Osteoblast (primary cell): ENCODE measurements around the gene YIPF2. TPM values are rescaled to one million over a fixed set of nuclear protein-coding genes. Genes with fewer than 3 reads are reported as not detected.

Source experiments
- DNase-seq: peaks from one replicate; pipeline ENCODE4 v3.0.0; 2011; ENCODE audit warnings: low spot score, mixed read lengths; ENCODE audit not compliant: insufficient read length; ENCODE audit errors: missing footprints
- H2AFZ ChIP-seq: 2 replicates; pipeline ENCODE4 v1.6.0; 2011; ENCODE audit warnings: mild to moderate bottlenecking, low read length
- H3K27ac ChIP-seq: 2 replicates; pipeline ENCODE4 v1.5.1; 2011; ENCODE audit warnings: mild to moderate bottlenecking, low read depth, low read length, moderate library complexity
- H3K27me3 ChIP-seq: 2 replicates; pipeline ENCODE4 v1.6.0; 2012; ENCODE audit warnings: mild to moderate bottlenecking, control low read depth, inconsistent platforms, low read length, moderate library complexity; ENCODE audit not compliant: insufficient read depth
- H3K36me3 ChIP-seq: 2 replicates; pipeline ENCODE4 v1.5.1; 2011; ENCODE audit warnings: mild to moderate bottlenecking, low read length, control low read depth, moderate library complexity; ENCODE audit not compliant: insufficient read depth
- H3K4me1 ChIP-seq: 2 replicates; pipeline ENCODE4 v1.5.1; 2011; ENCODE audit warnings: mild to moderate bottlenecking, low read length, control low read depth, moderate library complexity; ENCODE audit not compliant: insufficient read depth
- H3K4me2 ChIP-seq: 2 replicates; pipeline ENCODE4 v1.6.0; 2011; ENCODE audit warnings: mild to moderate bottlenecking, low read length; ENCODE audit not compliant: insufficient read depth
- H3K4me3 ChIP-seq: fragments of 200-600 bp; sonication (generic); 3 replicates; pipeline ENCODE4 v1.5.1; 2012; ENCODE audit warnings: mild to moderate bottlenecking, low read length, inconsistent platforms; ENCODE audit not compliant: insufficient read depth
- H3K79me2 ChIP-seq: 2 replicates; pipeline ENCODE4 v1.6.0; 2012; ENCODE audit warnings: mild to moderate bottlenecking, low read length, control low read depth, inconsistent platforms; ENCODE audit not compliant: insufficient read depth
- H3K9me3 ChIP-seq: 2 replicates; pipeline ENCODE4 v1.5.1; 2011; ENCODE audit warnings: low read depth, low read length, control low read depth
- H4K20me1 ChIP-seq: 2 replicates; pipeline ENCODE4 v1.6.0; 2012; ENCODE audit warnings: mild to moderate bottlenecking, low read length, control low read depth; ENCODE audit not compliant: insufficient read depth
- total RNA-seq: library from RNA; depleted of rRNA; stranded (reverse); fragments of >200 nt; gene quantifications from 2 replicates; pipeline ENCODE4 v1.2.3, GENCODE V29; 2012
- TF ChIP-seq, protein P1 (sequence below): IDR thresholded peaks from 2 replicates; pipeline ENCODE4 v1.5.1; 2011; ENCODE audit warnings: mild to moderate bottlenecking, low read depth, low read length, moderate library complexity; ENCODE audit errors: extremely low read depth

Gene YIPF2
- total RNA-seq, 1 donor: 126 TPM

DNA sequence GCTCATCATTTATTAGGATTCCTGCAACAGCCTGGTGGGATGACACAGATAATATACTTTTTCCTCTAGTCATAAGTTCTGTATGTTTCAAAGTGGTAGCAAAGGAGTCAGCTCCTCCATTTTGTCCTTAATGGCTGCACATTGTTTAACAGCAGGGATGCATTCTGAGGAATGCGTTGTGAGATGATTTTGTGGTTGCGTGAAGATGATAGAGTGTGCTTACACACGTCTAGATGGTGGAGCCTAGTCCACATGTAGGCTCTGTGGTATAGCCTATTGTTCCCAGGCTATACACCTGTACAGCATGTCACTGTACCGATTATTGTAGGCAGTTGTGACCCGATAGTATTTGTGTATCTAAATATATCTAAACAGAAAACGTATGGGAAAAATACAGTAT is 37.0 kb upstream of the YIPF2 start:
- Histone ChIP-seq H3K27me3 (no peaks in the 10 kb centered on the region), H4K20me1 (peaks cover 55% of the 10 kb centered on the region), H3K27ac (no peak overlapping the region), H3K36me3 (no peaks in the 10 kb centered on the region), H2AFZ (no peak overlapping the region), H3K4me3 (no peak overlapping the region), H3K79me2 (peaks cover 91% of the 10 kb centered on the region), H3K4me1 (peaks cover 3% of the 10 kb centered on the region), H3K4me2 (no peak overlapping the region), H3K9me3 (no peaks in the 10 kb centered on the region)
- TF ChIP-seq, protein P1, sequence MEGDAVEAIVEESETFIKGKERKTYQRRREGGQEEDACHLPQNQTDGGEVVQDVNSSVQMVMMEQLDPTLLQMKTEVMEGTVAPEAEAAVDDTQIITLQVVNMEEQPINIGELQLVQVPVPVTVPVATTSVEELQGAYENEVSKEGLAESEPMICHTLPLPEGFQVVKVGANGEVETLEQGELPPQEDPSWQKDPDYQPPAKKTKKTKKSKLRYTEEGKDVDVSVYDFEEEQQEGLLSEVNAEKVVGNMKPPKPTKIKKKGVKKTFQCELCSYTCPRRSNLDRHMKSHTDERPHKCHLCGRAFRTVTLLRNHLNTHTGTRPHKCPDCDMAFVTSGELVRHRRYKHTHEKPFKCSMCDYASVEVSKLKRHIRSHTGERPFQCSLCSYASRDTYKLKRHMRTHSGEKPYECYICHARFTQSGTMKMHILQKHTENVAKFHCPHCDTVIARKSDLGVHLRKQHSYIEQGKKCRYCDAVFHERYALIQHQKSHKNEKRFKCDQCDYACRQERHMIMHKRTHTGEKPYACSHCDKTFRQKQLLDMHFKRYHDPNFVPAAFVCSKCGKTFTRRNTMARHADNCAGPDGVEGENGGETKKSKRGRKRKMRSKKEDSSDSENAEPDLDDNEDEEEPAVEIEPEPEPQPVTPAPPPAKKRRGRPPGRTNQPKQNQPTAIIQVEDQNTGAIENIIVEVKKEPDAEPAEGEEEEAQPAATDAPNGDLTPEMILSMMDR: no peak
- no peak for DNase-seq

DNA sequence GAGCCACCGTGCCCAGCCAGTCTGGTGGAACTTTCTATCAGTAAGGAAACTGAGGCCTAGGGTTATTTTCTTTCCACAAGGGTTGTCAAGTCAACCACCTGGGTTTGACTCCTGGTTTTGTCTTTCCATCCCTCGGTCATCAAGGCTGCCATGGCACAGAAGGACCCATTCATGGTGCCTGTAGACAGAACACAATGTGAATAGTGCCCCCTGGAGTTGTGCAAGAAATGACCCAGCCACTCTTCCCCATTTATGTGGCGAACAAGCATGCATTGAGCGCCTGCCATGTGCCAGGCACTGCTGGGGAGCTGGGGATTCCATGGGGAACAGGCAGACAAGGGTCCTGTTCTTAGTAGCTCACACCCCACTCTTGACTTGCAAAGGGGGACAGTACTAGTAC is 36.5 kb upstream of the YIPF2 start:
- no peak overlapping the region for H3K27ac ChIP-seq
- peaks cover 6% of the 10 kb centered on the region for H3K4me1 ChIP-seq
- DNase-seq: peak; percentile 44
- no peak overlapping the region for H3K4me2 ChIP-seq
- peaks cover 90% of the 10 kb centered on the region for H3K79me2 ChIP-seq
- no peak overlapping the region for H2AFZ ChIP-seq
- no peaks in the 10 kb centered on the region for H3K27me3 ChIP-seq
- TF ChIP-seq, protein P1: no peak
- H3K9me3 ChIP-seq: no peaks in the 10 kb centered on the region
- no peaks in the 10 kb centered on the region for H3K36me3 ChIP-seq
- peaks cover 50% of the 10 kb centered on the region for H4K20me1 ChIP-seq
- no peak overlapping the region for H3K4me3 ChIP-seq

DNA sequence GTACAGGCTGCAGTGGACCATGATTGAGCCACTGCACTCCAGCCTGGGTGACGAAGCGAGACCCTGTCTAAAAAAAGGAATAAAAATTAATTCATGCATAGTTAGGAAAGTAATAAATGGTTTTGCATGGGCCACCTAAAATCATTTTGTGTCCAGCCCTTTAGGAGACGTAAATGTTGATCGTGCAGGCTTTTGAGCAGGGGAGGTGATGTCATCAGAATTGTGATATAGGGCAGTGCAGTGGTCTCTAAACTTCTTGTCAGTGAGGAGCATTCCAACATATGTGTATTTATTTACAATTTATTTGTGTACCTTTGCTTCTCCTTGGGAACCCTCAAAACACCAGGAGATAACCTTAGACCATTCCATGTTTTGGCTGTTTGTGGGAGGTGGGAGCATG is 35.4 kb upstream of the YIPF2 start:
- H3K4me1 ChIP-seq: peaks cover 6% of the 10 kb centered on the region
- H3K27ac ChIP-seq: no peak overlapping the region
- H3K27me3 ChIP-seq: no peaks in the 10 kb centered on the region
- H3K4me2 ChIP-seq: no peak overlapping the region
- peak; percentile 35 for DNase-seq
- peaks cover 82% of the 10 kb centered on the region for H3K79me2 ChIP-seq
- H3K4me3 ChIP-seq: no peak overlapping the region
- no peak overlapping the region for H2AFZ ChIP-seq
- H3K9me3 ChIP-seq: no peaks in the 10 kb centered on the region
- H3K36me3 ChIP-seq: no peaks in the 10 kb centered on the region
- TF ChIP-seq, protein P1: no peak
- peaks cover 44% of the 10 kb centered on the region for H4K20me1 ChIP-seq

DNA sequence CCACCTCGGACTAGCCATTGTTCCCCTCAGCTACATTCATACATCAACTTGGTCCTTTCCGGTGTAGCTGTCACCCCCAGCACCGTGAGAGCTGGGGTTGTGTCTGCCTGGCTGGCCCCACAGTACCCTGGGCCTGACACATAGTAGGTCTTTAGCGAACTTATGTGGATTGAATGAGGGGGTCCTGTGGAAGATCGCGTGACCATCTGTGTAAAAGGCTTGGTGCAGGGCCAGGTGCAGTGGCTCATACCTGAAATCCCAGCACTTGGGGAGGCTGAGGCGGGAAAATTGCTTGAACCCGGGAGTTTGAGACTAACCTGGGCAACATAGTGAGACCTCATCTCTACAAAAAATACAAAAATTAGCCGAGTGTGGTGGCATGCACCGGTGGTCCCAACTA is 34.4 kb upstream of the YIPF2 start:
- Histone ChIP-seq H4K20me1 (peaks cover 36% of the 10 kb centered on the region), H3K36me3 (no peaks in the 10 kb centered on the region), H3K4me3 (no peak overlapping the region), H2AFZ (no peak overlapping the region), H3K27me3 (no peaks in the 10 kb centered on the region), H3K9me3 (no peaks in the 10 kb centered on the region), H3K27ac (no peak overlapping the region), H3K79me2 (peaks cover 72% of the 10 kb centered on the region), H3K4me2 (peak overlapping the region; percentile 93), H3K4me1 (peaks cover 6% of the 10 kb centered on the region)
- DNase-seq: peak; percentile 58
- TF ChIP-seq, protein P1: no peak
